ENCODE data around the gene NRGN. TPM values are rescaled to one million over a fixed set of nuclear protein-coding genes. Genes with fewer than 3 reads are reported as not detected.

The NRGN gene
- total and polyA plus RNA-seq, 2 of the 8 experiments (the other 6 are each of a cell fraction or from before 2014, with no cell fraction given), result 0.60 to 1.0 TPM

- ChIA-PET CTCF (ENCODE audit: partially characterized antibody) (interaction anchor here (1.0 to 1.3 kb wide), 6 partner anchors 22 to 77 kb away, joined by 3 to 6 read pairs (median 3); partner anchors contain the start of gene ESAM), POLR2A (ENCODE audit: partially characterized antibody) (interaction anchor here (0.8 kb wide), 1 partner anchor 22 kb away, joined by 3 read pairs; no protein-coding TSS in a partner anchor)
- no peak for DNase-seq (ENCODE audit: low read depth in 1 of 2, low spot score in 2 of 2)
- FAIRE-seq, result no peak
- Histone ChIP-seq H3K9me3 (ENCODE audit: insufficient read depth in 2 of 2, low read depth in 1 of 2, low read length in 1 of 2) (no peaks in the 10 kb centered on the region), H3K18ac (ENCODE audit: extremely low read depth, low read length) (no peak overlapping the region), H3K4me2 (ENCODE audit: insufficient read depth in 1 of 2, low read depth in 2 of 2, low read length in 2 of 2) (no peak overlapping the region), H2BK20ac (ENCODE audit: low read length) (no peak overlapping the region), H3K23ac (ENCODE audit: insufficient read length) (no peak overlapping the region), H3K4me1 (replicated peaks in 1 of 4; ENCODE audit: control insufficient read depth in 3 of 4, insufficient read depth in 4 of 4, low read length in 3 of 4) (peaks cover 0 to 5% (median 3%) of the 10 kb centered on the region in 4 experiments; a peak in 5 of 7 replicates), H4K20me1 (replicated peaks in 1 of 2; ENCODE audit: control insufficient read depth in 1 of 2, insufficient read depth in 2 of 2, low read length in 2 of 2) (no peaks in the 10 kb centered on the region), H3K27ac (ENCODE audit: low read depth, low read length) (no peak overlapping the region), H2AFZ (ENCODE audit: low read length) (no peak overlapping the region), H3K9ac (replicated peaks in 1 of 4; ENCODE audit: extremely low read depth in 1 of 4, low read depth in 3 of 4, low read length in 3 of 4) (no peak overlapping the region), H3K79me2 (ENCODE audit: control insufficient read depth in 1 of 2, insufficient read depth in 2 of 2, low read length in 2 of 2) (no peaks in the 10 kb centered on the region), H2BK15ac (ENCODE audit: low read length) (no peak overlapping the region), H4K8ac (ENCODE audit: extremely low read depth, insufficient read depth, low read length) (no peak overlapping the region), H3K4me3 (ENCODE audit: extremely low read depth in 1 of 4, insufficient read depth in 2 of 4, low read depth in 3 of 4, low read length in 4 of 4) (no peak overlapping the region), H3K56ac (replicated peaks; ENCODE audit: insufficient read length, low read depth, low read length) (no peak overlapping the region), H2AK5ac (ENCODE audit: low read depth, low read length) (no peak overlapping the region), H3K27me3 (replicated peaks in 1 of 4; ENCODE audit: control insufficient read depth in 3 of 4, extremely low read depth in 1 of 4, insufficient read depth in 3 of 4, low read length in 3 of 4) (peaks cover 42 to 66% (median 62%) of the 10 kb centered on the region in 4 experiments), H2BK5ac (ENCODE audit: low read depth, low read length) (no peak overlapping the region), H3K36me3 (ENCODE audit: control insufficient read depth in 2 of 4, insufficient read depth in 4 of 4, low read length in 3 of 4) (no peaks in the 10 kb centered on the region), H3K23me2 (ENCODE audit: low read depth, low read length) (peaks cover 8% of the 10 kb centered on the region), H4K5ac (ENCODE audit: insufficient read length, low read depth, low read length) (no peak overlapping the region), H3K79me1 (ENCODE audit: low read depth, low read length) (no peaks in the 10 kb centered on the region), H2BK12ac (ENCODE audit: low read depth, low read length) (no peak overlapping the region), H4K91ac (replicated peaks; ENCODE audit: insufficient read length, low read length) (no peak overlapping the region), H3K14ac (ENCODE audit: insufficient read length) (no peak overlapping the region), H3K4ac (replicated peaks; ENCODE audit: insufficient read length, low read depth, low read length) (no peak overlapping the region), H2BK120ac (replicated peaks; ENCODE audit: low read depth, low read length) (no peak overlapping the region)
- 56% methylated on average over 3 of the region's 3 CpGs; no CpG with 5 or more reads in 1 of the 2 experiments for WGBS, 2 experiments (ENCODE audit: extremely low coverage in 1 of 2, insufficient coverage in 1 of 2, insufficient read length in 1 of 2, insufficient replicate concordance in 2 of 2, low coverage in 1 of 2, low lambda C conversion rate in 2 of 2, missing lambda C conversion rate in 1 of 2)
- TF ChIP-seq EGR1 (IDR thresholded peaks at IDR 0.05; ENCODE audit: borderline replicate concordance, low read depth, low read length) (no peak), CBX8 (IDR thresholded peaks at IDR 0.05; ENCODE audit: borderline replicate concordance, low read depth, low read length) (no peak), SUZ12 (IDR thresholded peaks at IDR 0.05; ENCODE audit: low read length) (no peak), POU5F1 (IDR thresholded peaks at IDR 0.05; ENCODE audit: low read depth, low read length) (no peak)
Measured at GRCh38 chr11:124716591-124716990, 23.2 kb upstream of the NRGN start.
